AG04449 (cell line): Measurements from ENCODE around the gene ANO9.

Experiments
- CTCF ChIA-PET: fragments of 350-600 bp; formaldehyde crosslinking; extraction: SDS; loops from one replicate; lab custom pipeline; 2021; ENCODE audit warnings: antibody characterized with exemption; lab: Yijun Ruan, JAX
- POLR2A ChIA-PET: fragments of 400-600, 350-600 bp; formaldehyde crosslinking; extraction: SDS; loops from one replicate; lab custom pipeline; 2020; ENCODE audit warnings: antibody characterized with exemption, inconsistent platforms; lab: Yijun Ruan, JAX
- DNase-seq: peaks from one replicate; pipeline ENCODE4 v3.0.0-alpha.2; 2010; ENCODE audit warnings: low read depth, low spot score
- H3K4me3 ChIP-seq: 2 replicates; pipeline ENCODE4 v1.5.1; 2011; ENCODE audit warnings: low read depth, mild to moderate bottlenecking, control low read depth, low read length
- CTCF ChIP-seq: IDR thresholded peaks from one replicate; pipeline ENCODE4 v1.5.1; 2011; ENCODE audit warnings: mild to moderate bottlenecking, moderate library complexity, low read length, control low read depth, inconsistent platforms; ENCODE audit not compliant: insufficient read depth; ENCODE audit errors: missing control alignments

The ANO9 gene

GRCh38 chr11:488992-489391, 47.2 kb upstream of the ANO9 start:
- no peak overlapping the region for H3K4me3 ChIP-seq
- no peak for TF ChIP-seq CTCF
- POLR2A ChIA-PET: no interaction called here
- DNase-seq: no peak
- CTCF ChIA-PET: no interaction called here

GRCh38 chr11:488579-488978, 46.8 kb upstream of the ANO9 start:
- POLR2A ChIA-PET: no interaction called here
- DNase-seq: no peak
- no peak overlapping the region for H3K4me3 ChIP-seq
- CTCF ChIA-PET: no interaction called here
- no peak for TF ChIP-seq CTCF

DNA sequence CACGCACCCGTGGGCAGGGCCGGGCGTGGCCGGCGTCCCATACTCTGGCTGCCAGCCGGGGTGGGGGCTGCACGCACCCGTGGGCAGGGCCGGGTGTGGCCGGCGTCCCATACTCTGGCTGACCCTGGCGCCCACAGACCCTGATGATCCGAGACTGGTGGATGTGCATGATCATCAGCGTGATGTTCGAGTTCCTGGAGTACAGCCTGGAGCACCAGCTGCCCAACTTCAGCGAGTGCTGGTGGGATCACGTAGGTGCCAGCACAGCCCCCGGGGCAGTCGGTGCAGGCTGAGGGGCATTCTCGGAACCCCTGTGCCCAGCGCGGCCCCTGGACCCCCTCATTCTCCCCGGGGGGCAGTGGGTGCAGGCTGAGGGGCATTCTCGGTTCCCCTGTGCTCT, 46.3 kb upstream of the ANO9 start:
- ChIA-PET POLR2A (no interaction called here), CTCF (no interaction called here)
- no peak for TF ChIP-seq CTCF

GRCh38 chr11:487571-488021, 45.8 kb upstream of the ANO9 start:
- TF ChIP-seq CTCF: no peak
- CTCF ChIA-PET: no interaction called here

More for the DNA sequence above, 46.3 kb upstream of the ANO9 start:
- no peak overlapping the region for H3K4me3 ChIP-seq
- no peak for DNase-seq

DNA sequence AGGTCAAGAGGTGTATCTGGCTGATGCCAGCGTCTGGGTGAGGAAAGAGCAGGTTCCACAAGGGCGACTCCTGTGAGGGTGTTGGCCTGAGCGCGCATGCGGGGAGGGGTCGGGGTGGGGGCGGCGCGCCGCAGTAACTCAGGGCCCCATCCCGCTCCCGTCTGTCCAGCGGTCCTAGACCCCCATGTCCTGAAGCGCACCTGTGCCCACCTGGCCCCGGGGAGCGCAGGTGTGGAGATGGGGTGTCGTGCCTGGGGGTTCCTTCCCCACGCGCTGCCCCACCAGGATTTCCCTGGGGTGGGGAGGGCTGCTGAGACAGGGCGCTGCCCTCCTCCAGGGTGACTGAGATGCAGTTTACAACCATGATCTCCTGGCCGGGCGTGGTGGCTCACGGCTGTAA, 44.4 kb upstream of the ANO9 start:
- H3K4me3 ChIP-seq: no peak overlapping the region
- CTCF ChIA-PET: no interaction called here
- POLR2A ChIA-PET: no interaction called here
- DNase-seq: no peak
- no peak for TF ChIP-seq CTCF

More at GRCh38 chr11:487571-488021, 45.8 kb upstream of the ANO9 start:
- no peak overlapping the region for H3K4me3 ChIP-seq
- no peak for DNase-seq
- POLR2A ChIA-PET: no interaction called here

- DNase-seq: no peak
- no peak for TF ChIP-seq CTCF
- H3K4me3 ChIP-seq: no peak overlapping the region
- POLR2A ChIA-PET: no interaction called here
- CTCF ChIA-PET: no interaction called here
These were observed 42.8 kb upstream of the ANO9 start for GRCh38 chr11:484616-485015.
